KOPT-K1 (cell line): ENCODE measurements around the gene ADGRA1.

ENCODE experiments used
- H3K27ac ChIP-seq: fragments of 200-600 bp; sonication (generic); 2 replicates; pipeline ENCODE4 v1.5.1; 2016; ENCODE audit warnings: antibody characterized with exemption, mild to moderate bottlenecking, low read depth, low read length; ENCODE audit not compliant: poor library complexity, severe bottlenecking
- H3K36me3 ChIP-seq: fragments of 200-600 bp; sonication (generic); 2 replicates; pipeline ENCODE4 v1.5.1; 2017; ENCODE audit warnings: antibody characterized with exemption, mild to moderate bottlenecking, low read length, moderate library complexity; ENCODE audit not compliant: insufficient read depth
- H3K9me3 ChIP-seq: fragments of 200-600 bp; sonication (generic); 2 replicates; pipeline ENCODE4 v1.5.1; 2017; ENCODE audit warnings: antibody characterized with exemption, low read length, mild to moderate bottlenecking; ENCODE audit not compliant: insufficient read depth, poor library complexity, severe bottlenecking

The ADGRA1 gene

DNA sequence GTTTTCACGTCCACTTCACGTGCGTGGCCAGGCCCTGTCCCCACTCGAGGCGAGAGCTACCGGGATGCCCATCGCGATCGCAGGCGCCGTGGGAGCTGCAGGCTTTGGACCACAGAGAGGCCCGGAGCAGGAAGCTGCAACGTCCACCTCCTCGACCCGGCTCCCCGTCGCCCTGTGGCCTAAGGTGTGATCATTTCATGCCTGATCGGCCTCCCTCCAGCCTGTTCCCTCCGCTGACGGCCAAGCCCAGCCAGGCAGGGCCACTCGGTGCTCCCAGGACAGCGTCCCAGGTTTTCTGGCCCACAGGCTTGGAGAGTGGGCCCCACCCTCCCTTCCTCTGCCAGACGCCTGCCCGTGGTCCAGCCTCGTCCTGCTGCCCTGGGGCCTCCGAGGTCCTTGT, 91.9 kb downstream of the ADGRA1 start:
- Histone ChIP-seq H3K9me3 (peaks cover 15% of the 10 kb centered on the region), H3K36me3 (no peaks in the 10 kb centered on the region), H3K27ac (no peak overlapping the region)

DNA sequence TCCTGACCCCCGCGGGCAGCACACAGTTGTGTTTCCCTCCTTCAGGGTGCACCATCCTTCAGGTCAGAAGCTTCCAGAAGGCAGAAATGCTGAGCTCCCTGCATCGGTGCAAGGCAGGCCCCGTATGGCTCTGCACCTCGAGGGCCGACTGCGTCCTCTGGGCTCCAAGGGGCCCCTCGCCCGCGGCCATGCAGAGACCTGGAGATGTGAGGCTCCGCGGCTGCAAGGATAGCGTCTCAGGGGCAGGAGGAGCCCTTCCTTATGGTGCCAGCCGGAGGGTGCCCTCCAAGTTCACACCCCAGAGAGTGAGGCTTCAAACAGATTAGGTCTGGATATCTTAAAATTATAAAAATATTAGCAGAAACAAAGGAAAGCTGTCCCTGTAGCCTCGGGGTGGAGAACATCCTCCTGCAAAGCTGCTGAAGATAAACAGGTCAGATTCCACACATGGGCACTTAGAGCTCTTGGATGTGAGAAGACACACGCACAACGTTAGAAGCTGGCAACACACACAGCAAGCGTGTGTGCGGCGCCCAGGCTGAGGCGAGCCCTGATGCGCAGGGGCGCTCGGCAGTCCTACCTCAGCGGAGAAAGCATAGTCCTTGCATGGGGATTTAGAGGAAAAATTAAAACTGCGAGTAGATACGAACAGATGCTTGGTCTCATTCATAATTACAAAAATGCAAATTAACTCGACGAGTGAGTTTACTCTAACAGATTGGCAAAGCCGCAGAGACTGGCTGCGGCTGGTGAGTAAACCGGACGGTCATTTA, 92.7 kb downstream of the ADGRA1 start:
- Histone ChIP-seq H3K9me3 (peaks cover 15% of the 10 kb centered on the region), H3K27ac (no peak overlapping the region), H3K36me3 (no peaks in the 10 kb centered on the region)

DNA sequence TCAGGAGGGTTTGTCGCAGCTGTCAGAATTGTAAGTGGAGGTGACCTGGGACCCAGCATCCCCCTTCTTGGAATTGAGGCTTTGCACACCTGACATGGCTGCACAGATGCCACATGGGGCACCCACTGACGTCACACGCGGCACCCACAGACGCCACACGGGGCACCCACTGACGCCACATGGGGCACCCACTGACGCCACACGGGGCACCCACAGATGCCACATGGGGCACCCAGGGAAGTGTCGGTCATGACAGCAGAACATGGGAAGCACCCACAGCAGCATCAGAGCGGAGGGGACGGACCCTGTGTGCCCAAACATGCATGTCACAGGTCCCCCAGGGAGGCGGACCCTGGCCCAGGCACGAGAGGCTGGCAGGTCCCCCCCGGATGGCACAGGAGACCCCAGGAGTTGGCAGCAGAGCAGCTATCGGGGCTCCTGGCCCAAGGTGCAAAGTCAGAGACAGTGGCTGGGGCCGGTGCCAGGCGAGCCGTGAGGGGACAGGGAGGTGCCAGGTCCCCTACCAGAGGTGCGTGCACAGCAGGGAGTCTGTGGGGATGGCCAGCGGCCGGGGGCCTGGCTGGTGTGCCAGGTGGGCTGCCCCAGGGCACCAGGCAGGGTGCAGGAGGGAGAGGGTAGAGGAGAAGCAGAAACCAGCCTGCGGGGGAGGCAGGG, 93.4 kb downstream of the ADGRA1 start:
- no peaks in the 10 kb centered on the region for H3K36me3 ChIP-seq
- peaks cover 15% of the 10 kb centered on the region for H3K9me3 ChIP-seq
- no peak overlapping the region for H3K27ac ChIP-seq
